NCI-H128 (cell line): ENCODE results near the gene GZMH.
"Not testable (repeated sequence)": the region's sequence is repeated elsewhere in the genome, so short reads cannot be mapped to it uniquely, and the experiment has no call there.

ENCODE experiments used
- DNase-seq: peaks from one replicate; lab custom pipeline; 2025; ENCODE audit not compliant: unreplicated experiment; lab: John Stamatoyannopoulos, UW

GZMH gene

GRCh38 chr14:24609655-24610344, at the start of gene GZMH:
Gene GZMH (minus strand): TSS chr14:24609685. CDS start chr14:24609613, 72 bp downstream.
- no peak for DNase-seq

- DNase-seq = not testable (repeated sequence)
These were observed 38.9 kb upstream of the GZMH start for GRCh38 chr14:24648361-24648760.

- DNase-seq = no peak
These were observed 30.4 kb upstream of the GZMH start for GRCh38 chr14:24639905-24640304.

GRCh38 chr14:24639270-24639669, 29.8 kb upstream of the GZMH start:
- DNase-seq = no peak

GRCh38 chr14:24634158-24634557, 24.7 kb upstream of the GZMH start, which contains the start of gene GZMB:
Gene GZMB (minus strand): TSS chr14:24634190. CDS start chr14:24634160, 30 bp downstream.
- no peak for DNase-seq

GRCh38 chr14:24633353-24633752, 23.9 kb upstream of the GZMH start:
- DNase-seq = no peak

GRCh38 chr14:24632761-24633160, 23.3 kb upstream of the GZMH start:
- DNase-seq = no peak

- no peak for DNase-seq
These were observed 22.9 kb upstream of the GZMH start for GRCh38 chr14:24632336-24632735.

- DNase-seq = no peak
These were observed 22.4 kb upstream of the GZMH start for GRCh38 chr14:24631749-24632335.

- DNase-seq = no peak
These were observed 21.5 kb upstream of the GZMH start for GRCh38 chr14:24630872-24631477.

GRCh38 chr14:24630087-24630871, 20.8 kb upstream of the GZMH start:
- no peak for DNase-seq

- DNase-seq = no peak
These were observed 20.0 kb upstream of the GZMH start for GRCh38 chr14:24629521-24629920.

- no peak for DNase-seq
These were observed 4.3 kb upstream of the GZMH start for GRCh38 chr14:24613747-24614146.

- DNase-seq = no peak
These were observed 3.8 kb upstream of the GZMH start for GRCh38 chr14:24613241-24613640.

GRCh38 chr14:24612196-24612595, 2.7 kb upstream of the GZMH start:
- no peak for DNase-seq

GRCh38 chr14:24607635-24608514, 1.6 kb downstream of the GZMH start:
- no peak for DNase-seq

GRCh38 chr14:24607081-24607480, 2.4 kb downstream of the GZMH start:
- DNase-seq = no peak

GRCh38 chr14:24606297-24606696, 3.2 kb downstream of the GZMH start:
- no peak for DNase-seq

- no peak for DNase-seq
These were observed 3.9 kb downstream of the GZMH start for GRCh38 chr14:24605435-24606190.

GRCh38 chr14:24597403-24597802, 12.1 kb downstream of the GZMH start:
- no peak for DNase-seq
